ENCODE results near the gene ANO8.

GRCh38 chr19:17330262-17331044 lies 4.2 kb downstream of the ANO8 start:
- TF ChIP-seq TAF1 (IDR thresholded peaks at IDR 0.05; ENCODE audit: low read depth, low read length), result no peak
- TF ChIP-seq POLR2A (IDR thresholded peaks at IDR 0.05; ENCODE audit: low read depth, low read length), result no peak
- no peak for TF ChIP-seq POLR2AphosphoS5 (IDR thresholded peaks at IDR 0.05; ENCODE audit: low read depth, low read length)
- no peak for TF ChIP-seq POU2F2 (IDR thresholded peaks at IDR 0.05; ENCODE audit: low read depth, low read length)
